ENCODE data around the gene MDGA2. TPM values are rescaled to one million over a fixed set of nuclear protein-coding genes. Genes with fewer than 3 reads are reported as not detected.
"Not testable (repeated sequence)": the region's sequence is repeated elsewhere in the genome, so short reads cannot be mapped to it uniquely, and the experiment has no call there.

MDGA2 gene
- total RNA-seq, 1 experiment from 2014 or later: not detected

- in situ Hi-C loops (cut with HindIII; ENCODE audit: low pct_unique_long_range_greater_than_20kb, low sequenced_read_pairs): no loop called here
- no peak for DNase-seq (ENCODE audit: low read depth)
Measured at GRCh38 chr14:47637753-47638152, 37.7 kb downstream of the MDGA2 start.

- in situ Hi-C loops (cut with HindIII; ENCODE audit: low pct_unique_long_range_greater_than_20kb, low sequenced_read_pairs): no loop called here
Measured at GRCh38 chr14:47626151-47627035, 49.0 kb downstream of the MDGA2 start.

GRCh38 chr14:47624126-47624525, 51.3 kb downstream of the MDGA2 start:
- DNase-seq (ENCODE audit: low read depth); in situ Hi-C loops (cut with HindIII; ENCODE audit: low pct_unique_long_range_greater_than_20kb, low sequenced_read_pairs): not testable (repeated sequence)

More at GRCh38 chr14:47626151-47627035, 49.0 kb downstream of the MDGA2 start:
- no peak for DNase-seq (ENCODE audit: low read depth)

GRCh38 chr14:47619392-47619791, 56.0 kb downstream of the MDGA2 start:
- in situ Hi-C loops (cut with HindIII; ENCODE audit: low pct_unique_long_range_greater_than_20kb, low sequenced_read_pairs): no loop called here
- DNase-seq (ENCODE audit: low read depth): peak; percentile 70

- in situ Hi-C loops (cut with HindIII; ENCODE audit: low pct_unique_long_range_greater_than_20kb, low sequenced_read_pairs): no loop called here
Measured at GRCh38 chr14:47606566-47606965, 68.8 kb downstream of the MDGA2 start.

GRCh38 chr14:47596860-47597259, 78.5 kb downstream of the MDGA2 start:
- in situ Hi-C loops (cut with HindIII; ENCODE audit: low pct_unique_long_range_greater_than_20kb, low sequenced_read_pairs): no loop called here
- no peak for DNase-seq (ENCODE audit: low read depth)

More at GRCh38 chr14:47606566-47606965, 68.8 kb downstream of the MDGA2 start:
- peak; percentile 50 for DNase-seq (ENCODE audit: low read depth)

- DNase-seq (ENCODE audit: low read depth): no peak
- in situ Hi-C loops (cut with HindIII; ENCODE audit: low pct_unique_long_range_greater_than_20kb, low sequenced_read_pairs): no loop called here
Measured at GRCh38 chr14:47596232-47596631, 79.2 kb downstream of the MDGA2 start.

- DNase-seq (ENCODE audit: low read depth): no peak
- in situ Hi-C loops (cut with HindIII; ENCODE audit: low pct_unique_long_range_greater_than_20kb, low sequenced_read_pairs): no loop called here
Measured at GRCh38 chr14:47595552-47595951, 79.9 kb downstream of the MDGA2 start.

GRCh38 chr14:47590767-47591495, 84.5 kb downstream of the MDGA2 start:
- no peak for DNase-seq (ENCODE audit: low read depth)
- in situ Hi-C loops (cut with HindIII; ENCODE audit: low pct_unique_long_range_greater_than_20kb, low sequenced_read_pairs): no loop called here

GRCh38 chr14:47585447-47585846, 90.0 kb downstream of the MDGA2 start:
- in situ Hi-C loops (cut with HindIII; ENCODE audit: low pct_unique_long_range_greater_than_20kb, low sequenced_read_pairs): no loop called here
- DNase-seq (ENCODE audit: low read depth): no peak

GRCh38 chr14:47567273-47567672, 108.1 kb downstream of the MDGA2 start:
- in situ Hi-C loops (cut with HindIII; ENCODE audit: low pct_unique_long_range_greater_than_20kb, low sequenced_read_pairs): no loop called here

GRCh38 chr14:47557894-47558293, 117.5 kb downstream of the MDGA2 start:
- in situ Hi-C loops (cut with HindIII; ENCODE audit: low pct_unique_long_range_greater_than_20kb, low sequenced_read_pairs): no loop called here

More at GRCh38 chr14:47567273-47567672, 108.1 kb downstream of the MDGA2 start:
- no peak for DNase-seq (ENCODE audit: low read depth)

GRCh38 chr14:47555333-47555732, 120.1 kb downstream of the MDGA2 start:
- in situ Hi-C loops (cut with HindIII; ENCODE audit: low pct_unique_long_range_greater_than_20kb, low sequenced_read_pairs): no loop called here

More at GRCh38 chr14:47557894-47558293, 117.5 kb downstream of the MDGA2 start:
- no peak for DNase-seq (ENCODE audit: low read depth)

GRCh38 chr14:47549886-47550285, 125.5 kb downstream of the MDGA2 start:
- no peak for DNase-seq (ENCODE audit: low read depth)
- in situ Hi-C loops (cut with HindIII; ENCODE audit: low pct_unique_long_range_greater_than_20kb, low sequenced_read_pairs): no loop called here

More at GRCh38 chr14:47555333-47555732, 120.1 kb downstream of the MDGA2 start:
- DNase-seq (ENCODE audit: low read depth): no peak

GRCh38 chr14:47543459-47543858, 131.9 kb downstream of the MDGA2 start:
- in situ Hi-C loops (cut with HindIII; ENCODE audit: low pct_unique_long_range_greater_than_20kb, low sequenced_read_pairs): no loop called here
- DNase-seq (ENCODE audit: low read depth): peak; percentile 41

GRCh38 chr14:47541662-47542061, 133.7 kb downstream of the MDGA2 start:
- DNase-seq (ENCODE audit: low read depth): peak; percentile 2
- in situ Hi-C loops (cut with HindIII; ENCODE audit: low pct_unique_long_range_greater_than_20kb, low sequenced_read_pairs): no loop called here

GRCh38 chr14:47539031-47539461, 136.4 kb downstream of the MDGA2 start:
- DNase-seq (ENCODE audit: low read depth): peak; percentile 29

GRCh38 chr14:47536341-47536740, 139.1 kb downstream of the MDGA2 start:
- DNase-seq (ENCODE audit: low read depth): no peak
- in situ Hi-C loops (cut with HindIII; ENCODE audit: low pct_unique_long_range_greater_than_20kb, low sequenced_read_pairs): no loop called here

More at GRCh38 chr14:47539031-47539461, 136.4 kb downstream of the MDGA2 start:
- in situ Hi-C loops (cut with HindIII; ENCODE audit: low pct_unique_long_range_greater_than_20kb, low sequenced_read_pairs): no loop called here

Data from Caki2 (cell line).